ENCODE results near the gene CBX5.
"Not testable (repeated sequence)": the region's sequence is repeated elsewhere in the genome, so short reads cannot be mapped to it uniquely, and the experiment has no call there.

CBX5 gene

DNA sequence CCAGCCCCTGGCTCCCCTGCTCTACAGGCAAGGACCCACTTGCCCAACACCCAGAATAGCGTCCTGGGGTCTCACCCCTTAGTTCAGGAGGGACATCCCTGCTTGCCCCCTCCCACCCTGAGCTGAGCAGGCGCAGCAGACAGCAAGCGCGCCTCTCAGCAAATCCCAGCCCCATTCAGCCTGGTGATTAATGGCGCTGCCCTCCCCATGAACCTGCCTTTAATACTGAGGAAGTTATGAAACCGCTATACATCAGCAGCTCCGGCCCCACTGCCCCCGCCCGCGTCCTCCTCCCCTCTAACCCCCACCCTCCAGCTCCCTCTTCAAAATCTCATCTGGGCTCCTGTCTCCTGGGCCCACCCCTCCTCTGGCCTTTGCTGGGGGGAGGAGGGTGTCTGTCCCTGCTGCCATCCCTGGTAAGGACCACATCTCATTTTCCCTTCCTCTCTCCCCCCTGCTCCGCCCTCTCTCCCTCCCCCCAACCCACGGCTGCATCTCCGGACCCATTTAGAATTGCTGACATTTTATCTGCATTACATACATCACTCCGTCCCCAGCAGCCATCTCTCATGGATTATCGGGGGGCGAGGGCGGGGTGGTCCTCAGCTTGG, 84.1 kb downstream of the CBX5 start:
- Histone ChIP-seq H3K9me3 (ENCODE audit: insufficient read depth, low read length) (no peaks in the 10 kb centered on the region), H3K27me3 (ENCODE audit: insufficient read depth, insufficient read length) (peaks cover 70% of the 10 kb centered on the region), H3K4me3 (ENCODE audit: insufficient read length, low read depth) (no peak overlapping the region), H3K9ac (ENCODE audit: insufficient read length, low read depth) (no peak overlapping the region), H3K4me1 (ENCODE audit: insufficient read depth, insufficient read length) (peaks cover 11% of the 10 kb centered on the region), H3K36me3 (ENCODE audit: insufficient read depth, insufficient read length, low read length) (no peaks in the 10 kb centered on the region)
- no peak for DNase-seq (ENCODE audit: low read depth, low spot score)
- TF ChIP-seq SUZ12 (IDR thresholded peaks at IDR 0.05; ENCODE audit: extremely low read depth, insufficient read depth, insufficient read length) (no peak), YY1 (IDR thresholded peaks at IDR 0.05; ENCODE audit: insufficient read depth, insufficient read length) (no peak), ZNF274 (IDR thresholded peaks at IDR 0.05; ENCODE audit: low read depth, low read length) (no peak)

DNA sequence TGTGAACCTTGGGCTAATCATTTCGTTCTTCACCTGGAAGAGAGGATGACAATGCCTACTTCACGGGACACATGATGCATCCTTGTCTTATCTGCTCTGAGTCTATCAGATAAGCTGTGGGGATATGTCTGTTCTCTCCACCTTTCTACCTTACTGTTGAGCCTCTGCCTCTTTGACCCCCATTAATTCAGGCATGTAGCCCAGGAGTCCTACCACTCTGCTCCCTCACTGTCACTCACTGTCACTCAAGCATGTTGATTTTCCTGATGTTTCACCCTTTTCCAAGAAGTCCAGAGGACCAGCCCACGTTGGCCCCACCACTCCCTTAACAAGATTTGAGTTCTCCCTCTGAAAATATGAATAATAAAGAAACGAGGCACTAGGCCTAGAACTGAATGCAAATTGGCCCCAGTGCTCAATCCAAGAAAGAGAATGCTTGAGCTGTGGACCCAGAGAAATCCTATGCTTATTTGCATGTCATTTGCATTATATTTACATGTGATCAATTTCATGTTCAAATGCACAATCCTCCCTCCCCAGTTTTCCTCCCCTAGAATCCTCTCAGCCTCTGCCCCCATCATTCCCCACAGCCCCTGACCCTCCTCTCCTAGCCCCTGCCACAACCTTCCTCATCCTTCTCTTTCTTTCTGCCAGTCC, 84.7 kb downstream of the CBX5 start:
- TF ChIP-seq SUZ12 (IDR thresholded peaks at IDR 0.05; ENCODE audit: extremely low read depth, insufficient read depth, insufficient read length) (no peak), ZNF274 (IDR thresholded peaks at IDR 0.05; ENCODE audit: low read depth, low read length) (no peak), YY1 (IDR thresholded peaks at IDR 0.05; ENCODE audit: insufficient read depth, insufficient read length) (no peak)
- Histone ChIP-seq H3K4me1 (ENCODE audit: insufficient read depth, insufficient read length) (peaks cover 11% of the 10 kb centered on the region), H3K27me3 (ENCODE audit: insufficient read depth, insufficient read length) (peaks cover 70% of the 10 kb centered on the region), H3K9ac (ENCODE audit: insufficient read length, low read depth) (no peak overlapping the region), H3K4me3 (ENCODE audit: insufficient read length, low read depth) (no peak overlapping the region), H3K36me3 (ENCODE audit: insufficient read depth, insufficient read length, low read length) (no peaks in the 10 kb centered on the region), H3K9me3 (ENCODE audit: insufficient read depth, low read length) (no peaks in the 10 kb centered on the region)
- DNase-seq (ENCODE audit: low read depth, low spot score): no peak

DNA sequence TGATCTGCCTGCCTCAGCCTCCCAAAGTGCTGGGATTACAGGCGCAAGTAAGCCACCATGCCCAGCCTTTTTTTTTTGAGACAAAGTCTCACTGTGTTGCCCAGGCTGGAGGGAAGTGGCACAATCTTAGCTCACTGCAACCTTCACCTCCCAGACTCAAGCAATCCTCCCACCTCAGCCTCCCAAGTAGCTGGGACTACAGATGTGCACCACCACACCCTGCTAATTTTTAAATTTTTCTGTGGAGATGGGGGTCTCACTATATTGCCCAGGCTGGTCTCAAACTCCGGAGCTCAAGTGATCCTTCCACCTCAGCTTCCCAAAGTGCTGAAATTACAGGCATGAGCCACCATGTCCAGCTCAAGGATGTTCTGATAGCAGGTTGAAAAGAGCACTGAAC, 85.3 kb downstream of the CBX5 start:
- not testable (repeated sequence) for H3K4me3 ChIP-seq (ENCODE audit: insufficient read length, low read depth); DNase-seq (ENCODE audit: low read depth, low spot score); H3K36me3 ChIP-seq (ENCODE audit: insufficient read depth, insufficient read length, low read length); H3K9me3 ChIP-seq (ENCODE audit: insufficient read depth, low read length); H3K9ac ChIP-seq (ENCODE audit: insufficient read length, low read depth)
- peaks cover 11% of the 10 kb centered on the region for H3K4me1 ChIP-seq (ENCODE audit: insufficient read depth, insufficient read length)
- H3K27me3 ChIP-seq (ENCODE audit: insufficient read depth, insufficient read length): peaks cover 67% of the 10 kb centered on the region

DNA sequence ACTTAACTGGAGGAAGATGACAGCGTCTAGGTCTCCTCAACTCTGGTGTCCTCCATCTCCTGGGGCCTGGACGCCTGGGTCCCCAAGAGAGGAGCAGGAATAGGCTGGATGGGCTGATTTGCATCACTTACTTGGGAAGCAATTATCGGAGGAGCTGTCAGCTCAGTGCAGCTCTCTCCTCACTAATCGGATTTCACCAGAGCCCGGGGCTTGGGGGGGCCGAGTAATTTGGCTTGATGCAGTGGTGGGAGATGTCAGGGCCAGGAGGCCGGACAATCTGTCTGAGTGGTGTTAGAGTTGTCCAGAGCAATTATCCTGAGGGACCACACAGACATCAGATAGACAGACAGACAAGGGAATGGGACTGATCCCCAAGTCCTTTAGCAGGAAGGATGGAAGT, 86.5 kb downstream of the CBX5 start:
- H3K9ac ChIP-seq (ENCODE audit: insufficient read length, low read depth): no peak overlapping the region
- no peak for TF ChIP-seq ZNF274 (IDR thresholded peaks at IDR 0.05; ENCODE audit: low read depth, low read length)
- no peak for TF ChIP-seq YY1 (IDR thresholded peaks at IDR 0.05; ENCODE audit: insufficient read depth, insufficient read length)
- no peak for TF ChIP-seq SUZ12 (IDR thresholded peaks at IDR 0.05; ENCODE audit: extremely low read depth, insufficient read depth, insufficient read length)
- no peaks in the 10 kb centered on the region for H3K9me3 ChIP-seq (ENCODE audit: insufficient read depth, low read length)
- DNase-seq (ENCODE audit: low read depth, low spot score): no peak
- H3K4me1 ChIP-seq (ENCODE audit: insufficient read depth, insufficient read length): peaks cover 11% of the 10 kb centered on the region
- H3K4me3 ChIP-seq (ENCODE audit: insufficient read length, low read depth): no peak overlapping the region
- H3K27me3 ChIP-seq (ENCODE audit: insufficient read depth, insufficient read length): peaks cover 58% of the 10 kb centered on the region
- no peaks in the 10 kb centered on the region for H3K36me3 ChIP-seq (ENCODE audit: insufficient read depth, insufficient read length, low read length)

DNA sequence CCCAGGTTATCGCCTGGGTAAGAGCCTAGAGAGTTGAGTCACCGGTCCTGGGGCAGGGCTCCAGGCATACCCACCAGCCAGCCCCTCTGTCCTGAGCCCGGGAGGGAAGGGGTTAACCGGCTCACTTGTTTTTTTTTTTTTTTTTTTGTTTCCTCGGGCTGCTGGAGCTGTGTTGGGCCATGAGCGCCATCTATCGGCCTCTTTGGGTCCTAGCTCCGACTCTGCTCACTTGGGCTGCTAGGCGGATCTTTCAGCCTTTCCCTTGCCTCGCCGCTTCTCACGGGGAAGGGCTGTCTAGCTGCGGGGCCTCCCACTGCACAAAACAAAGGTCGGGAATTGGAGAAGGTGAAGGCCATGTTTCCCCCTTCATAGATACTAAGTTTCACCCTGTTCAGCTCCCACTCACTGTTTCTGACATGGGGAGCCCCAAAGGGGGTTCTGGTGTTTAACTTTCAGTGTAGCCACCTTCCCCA, 88.3 kb downstream of the CBX5 start:
- Histone ChIP-seq H3K9ac (ENCODE audit: insufficient read length, low read depth) (no peak overlapping the region), H3K36me3 (ENCODE audit: insufficient read depth, insufficient read length, low read length) (peaks cover 12% of the 10 kb centered on the region), H3K4me3 (ENCODE audit: insufficient read length, low read depth) (no peak overlapping the region), H3K9me3 (ENCODE audit: insufficient read depth, low read length) (no peaks in the 10 kb centered on the region), H3K4me1 (ENCODE audit: insufficient read depth, insufficient read length) (peaks cover 3% of the 10 kb centered on the region), H3K27me3 (ENCODE audit: insufficient read depth, insufficient read length) (peaks cover 51% of the 10 kb centered on the region)
- peak; percentile 81 for DNase-seq (ENCODE audit: low read depth, low spot score)
- TF ChIP-seq SUZ12 (IDR thresholded peaks at IDR 0.05; ENCODE audit: extremely low read depth, insufficient read depth, insufficient read length): no peak

DNA sequence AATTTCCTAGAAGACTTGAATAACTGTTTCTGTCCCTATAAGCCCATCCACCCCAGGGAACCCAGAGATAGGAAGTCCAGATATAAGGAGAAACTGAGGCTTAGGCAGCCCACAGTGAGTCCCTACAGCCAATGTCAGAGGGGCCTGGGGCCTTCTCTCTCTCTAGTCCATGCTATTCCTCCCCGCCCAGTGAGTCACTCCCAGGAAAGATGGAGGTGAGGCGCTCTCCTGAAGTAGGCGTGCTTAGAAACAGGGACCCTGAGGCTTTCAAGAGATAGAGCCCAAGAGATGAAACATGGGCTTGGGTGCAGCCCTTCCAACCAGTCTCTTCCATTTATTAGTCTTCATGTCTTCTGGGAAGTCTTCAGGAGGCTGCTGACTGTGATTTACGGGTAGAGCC, 88.8 kb downstream of the CBX5 start:
- DNase-seq (ENCODE audit: low read depth, low spot score): no peak
- H3K27me3 ChIP-seq (ENCODE audit: insufficient read depth, insufficient read length): peaks cover 46% of the 10 kb centered on the region
- TF ChIP-seq ZNF274 (IDR thresholded peaks at IDR 0.05; ENCODE audit: low read depth, low read length) (no peak), YY1 (IDR thresholded peaks at IDR 0.05; ENCODE audit: insufficient read depth, insufficient read length) (no peak), SUZ12 (IDR thresholded peaks at IDR 0.05; ENCODE audit: extremely low read depth, insufficient read depth, insufficient read length) (no peak)
- no peak overlapping the region for H3K4me3 ChIP-seq (ENCODE audit: insufficient read length, low read depth)
- H3K9ac ChIP-seq (ENCODE audit: insufficient read length, low read depth): no peak overlapping the region
- peaks cover 3% of the 10 kb centered on the region for H3K4me1 ChIP-seq (ENCODE audit: insufficient read depth, insufficient read length)
- no peaks in the 10 kb centered on the region for H3K9me3 ChIP-seq (ENCODE audit: insufficient read depth, low read length)
- peaks cover 15% of the 10 kb centered on the region for H3K36me3 ChIP-seq (ENCODE audit: insufficient read depth, insufficient read length, low read length)

DNA sequence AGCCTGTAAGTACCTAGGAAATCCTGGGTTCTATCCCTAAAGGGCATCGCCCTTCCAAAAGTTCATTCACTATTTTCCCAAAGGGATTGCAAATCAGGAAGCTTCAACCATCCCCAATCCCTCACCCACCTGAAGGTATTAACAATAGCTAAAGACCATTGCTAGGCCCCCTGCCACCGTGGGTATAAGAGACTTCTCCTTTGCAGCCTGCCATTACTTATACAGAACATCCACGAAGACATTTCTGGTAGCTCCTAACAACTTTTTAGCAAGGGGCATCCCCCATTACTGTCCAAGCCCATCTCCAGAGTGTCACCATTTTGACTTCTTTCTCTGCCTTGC, 90.8 kb downstream of the CBX5 start:
- no peak overlapping the region for H3K4me3 ChIP-seq (ENCODE audit: insufficient read length, low read depth)
- no peak for TF ChIP-seq YY1 (IDR thresholded peaks at IDR 0.05; ENCODE audit: insufficient read depth, insufficient read length)
- TF ChIP-seq ZNF274 (IDR thresholded peaks at IDR 0.05; ENCODE audit: low read depth, low read length): no peak
- TF ChIP-seq SUZ12 (IDR thresholded peaks at IDR 0.05; ENCODE audit: extremely low read depth, insufficient read depth, insufficient read length): no peak
- H3K27me3 ChIP-seq (ENCODE audit: insufficient read depth, insufficient read length): peaks cover 36% of the 10 kb centered on the region
- H3K9me3 ChIP-seq (ENCODE audit: insufficient read depth, low read length): no peaks in the 10 kb centered on the region
- H3K9ac ChIP-seq (ENCODE audit: insufficient read length, low read depth): no peak overlapping the region
- H3K4me1 ChIP-seq (ENCODE audit: insufficient read depth, insufficient read length): peaks cover 3% of the 10 kb centered on the region
- peaks cover 15% of the 10 kb centered on the region for H3K36me3 ChIP-seq (ENCODE audit: insufficient read depth, insufficient read length, low read length)
- DNase-seq (ENCODE audit: low read depth, low spot score): no peak

Data from NT2/D1 (cell line).